T-helper 2 cell treated with Interferon-gamma antibody and Interleukin-4, amounts not matched to agents 100 ng/mL and 5 ng/mL, for 36 hours (primary cell): ENCODE results near the gene LRIG1. TPM values are rescaled to one million over a fixed set of nuclear protein-coding genes. Genes with fewer than 3 reads are reported as not detected.

Experiments used
- intact Hi-C: fragments of 100-400 bp; cut with micrococcal nuclease; formaldehyde crosslinking; loops from one replicate; pipeline ENCODE4 v1.15.1; 2023
- total RNA-seq: library from RNA; stranded (reverse); gene quantifications from 2 replicates; pipeline ENCODE4 v1.2.3, GENCODE V29; 2022

LRIG1 gene
- total RNA-seq, 1 donor from 2014 or later: 33.9 TPM

- intact Hi-C loops: loop anchor here (1.0 to 2.0 kb wide), 3 partner anchors 9 to 252 kb away; partner anchors contain the start of genes LRIG1 and SLC25A26
Measured at GRCh38 chr3:66472313-66473134, 28.3 kb downstream of the LRIG1 start.

GRCh38 chr3:66470956-66471686, 29.7 kb downstream of the LRIG1 start:
- intact Hi-C loops: no loop called here

- intact Hi-C loops: no loop called here
Measured at GRCh38 chr3:66470285-66470684, 30.5 kb downstream of the LRIG1 start.

GRCh38 chr3:66469220-66469640, 31.6 kb downstream of the LRIG1 start:
- intact Hi-C loops: loop anchor here (1.0 kb wide), 1 partner anchor 26 kb away; no protein-coding TSS in a partner anchor

GRCh38 chr3:66467996-66468735, 32.7 kb downstream of the LRIG1 start:
- intact Hi-C loops: no loop called here

- intact Hi-C loops: no loop called here
Measured at GRCh38 chr3:66466606-66467270, 34.1 kb downstream of the LRIG1 start.

- intact Hi-C loops: no loop called here
Measured at GRCh38 chr3:66465587-66465986, 35.2 kb downstream of the LRIG1 start.

- intact Hi-C loops: no loop called here
Measured at GRCh38 chr3:66465034-66465433, 35.8 kb downstream of the LRIG1 start.

- intact Hi-C loops: no loop called here
Measured at GRCh38 chr3:66464512-66464894, 36.3 kb downstream of the LRIG1 start.

GRCh38 chr3:66463730-66464511, 36.9 kb downstream of the LRIG1 start:
- intact Hi-C loops: no loop called here

- intact Hi-C loops: no loop called here
Measured at GRCh38 chr3:66463054-66463631, 37.7 kb downstream of the LRIG1 start.

- intact Hi-C loops: no loop called here
Measured at GRCh38 chr3:66457252-66457651, 43.6 kb downstream of the LRIG1 start.

GRCh38 chr3:66456711-66457173, 44.1 kb downstream of the LRIG1 start:
- intact Hi-C loops: no loop called here

- intact Hi-C loops: no loop called here
Measured at GRCh38 chr3:66454464-66454859, 46.4 kb downstream of the LRIG1 start.

GRCh38 chr3:66453651-66454463, 47.0 kb downstream of the LRIG1 start:
- intact Hi-C loops: no loop called here

GRCh38 chr3:66452303-66453011, 48.4 kb downstream of the LRIG1 start:
- intact Hi-C loops: no loop called here

GRCh38 chr3:66451766-66452165, 49.1 kb downstream of the LRIG1 start:
- intact Hi-C loops: no loop called here

- intact Hi-C loops: no loop called here
Measured at GRCh38 chr3:66450390-66451022, 50.3 kb downstream of the LRIG1 start.
